HepG2 (cell line): ENCODE data around the gene ABHD2. TPM values are rescaled to one million over a fixed set of nuclear protein-coding genes. Genes with fewer than 3 reads are reported as not detected.
A peak's percentile ranks its signal among the peaks of the same experiment; 100 is the strongest.

Experiments
- ATAC-seq: fragments of 200-7000 bp; cut with Tn5 transposase; 3 replicates; pipeline ENCODE4 v1.9.1; 2020; ENCODE audit warnings: mild to moderate bottlenecking, moderate library complexity
- BruUV-seq: library from RNA; stranded (reverse); fragments of 400-500 nt; replicated peaks from 2 replicates; lab custom pipeline; 2021; lab: Mats Ljungman, UMichigan
- CTCF ChIA-PET: fragments of 300-600 bp; formaldehyde crosslinking; extraction: SDS; loops from one replicate; lab custom pipeline; 2021; ENCODE audit warnings: low total read pairs, inconsistent platforms, low intra/inter-chr PET ratio; lab: Yijun Ruan, JAX
- POLR2A ChIA-PET: fragments of 350-600 bp; sonication (Branson Sonifier 250); formaldehyde crosslinking; loops from one replicate; lab custom pipeline; 2020; ENCODE audit warnings: antibody characterized with exemption, inconsistent platforms; lab: Yijun Ruan, JAX
- DNase-seq: peaks from one replicate; pipeline ENCODE4 v3.0.0-alpha.2; 2015; ENCODE audit warnings: low spot score
- FAIRE-seq: peaks from 3 replicates; lab custom pipeline; 2011; peaks lifted over from hg19 to GRCh38; lab: Jason Lieb, UNC
- H2AFZ ChIP-seq: one replicate; pipeline ENCODE4 v1.6.1; 2011; ENCODE audit warnings: low read length, inconsistent platforms
- H3K27ac ChIP-seq: fragments of 300-600 bp; 3 replicates; pipeline ENCODE4 v1.8.0; 2011; ENCODE audit warnings: mixed run types, mild to moderate bottlenecking, mixed read lengths, low read length, inconsistent platforms; ENCODE audit not compliant: insufficient read depth; ENCODE audit errors: extremely low read length
- H3K27me3 ChIP-seq, 2 experiments: fragments of 200-600 bp in 1 of 2; 2 replicates in 1 of 2; 3 replicates in 1 of 2; pipeline versions ENCODE4 v1.6.0 to v1.8.0; 2011; ENCODE audit warnings: low read length in 2 of 2, mild to moderate bottlenecking in 2 of 2, moderate library complexity in 2 of 2, inconsistent platforms in 1 of 2; ENCODE audit not compliant: insufficient read depth in 2 of 2, control insufficient read depth in 1 of 2
- H3K36me3 ChIP-seq, 2 experiments: fragments of 200-600 bp in 1 of 2; replicated peaks in 1 of 2; 2 replicates in 1 of 2; 3 replicates in 1 of 2; pipeline versions ENCODE4 v1.5.1 to v1.8.0; 2011; ENCODE audit warnings: low read length in 2 of 2, inconsistent platforms in 1 of 2; ENCODE audit not compliant: insufficient read depth in 2 of 2, control insufficient read depth in 1 of 2
- H3K4me1 ChIP-seq: 2 replicates; pipeline ENCODE4 v1.5.1; 2012; ENCODE audit warnings: low read length, inconsistent platforms; ENCODE audit not compliant: insufficient read depth
- H3K4me2 ChIP-seq: 2 replicates; pipeline ENCODE4 v1.6.0; 2011; ENCODE audit warnings: low read depth, low read length, inconsistent platforms
- H3K4me3 ChIP-seq, 3 experiments: fragments of 200-600 bp in 1 of 3; sonication (generic), shearing (Covaris generic) in 1 of 3; replicated peaks in 1 of 3; 2 replicates each; pipeline ENCODE4 v1.5.1; 2011 to 2016; ENCODE audit warnings: low read length in 3 of 3, inconsistent platforms in 2 of 3, low read depth in 2 of 3, mild to moderate bottlenecking in 2 of 3, control low read depth in 1 of 3, mixed read lengths in 1 of 3; ENCODE audit not compliant: insufficient read depth in 1 of 3
- H3K79me2 ChIP-seq: one replicate; pipeline ENCODE4 v1.6.1; 2011; ENCODE audit warnings: low read length, inconsistent platforms; ENCODE audit not compliant: insufficient read depth
- H3K9ac ChIP-seq: 2 replicates; pipeline ENCODE4 v1.6.0; 2011; ENCODE audit warnings: mild to moderate bottlenecking, low read depth, low read length, inconsistent platforms; ENCODE audit not compliant: insufficient read depth
- H3K9me3 ChIP-seq: 2 replicates; pipeline ENCODE4 v1.5.1; 2012; ENCODE audit warnings: mild to moderate bottlenecking, low read length
- H4K20me1 ChIP-seq: 2 replicates; pipeline ENCODE4 v1.6.0; 2011; ENCODE audit warnings: inconsistent platforms, mild to moderate bottlenecking, low read length, moderate library complexity; ENCODE audit not compliant: insufficient read depth
- ARNT2 ChIP-seq: sonication (generic); formaldehyde crosslinking; IDR thresholded peaks from 2 replicates; pipeline ENCODE4 v1.8.0; 2022; ENCODE audit warnings: mild to moderate bottlenecking, low read depth, missing genetic modification reagents, moderate library complexity
- CEBPB ChIP-seq: IDR thresholded peaks from 2 replicates; pipeline ENCODE4 v1.6.1; 2011; ENCODE audit warnings: low read depth, low read length, improper control_type of control experiment, borderline replicate concordance
- CEBPG ChIP-seq: IDR thresholded peaks from 2 replicates; pipeline ENCODE4 v1.6.1; 2016
- CREB1 ChIP-seq, 2 experiments: fragments of 450-650 bp in 1 of 2; IDR thresholded peaks; 2 replicates each; pipeline ENCODE4 v1.6.1; 2016 to 2017; ENCODE audit warnings: control low read depth in 1 of 2, mild to moderate bottlenecking in 1 of 2, missing compliant biosample characterization in 1 of 2, missing genetic modification characterization in 1 of 2
- MAFK ChIP-seq, 2 experiments: IDR thresholded peaks in 1 of 2; conservative IDR thresholded peaks in 1 of 2; 2 replicates each; pipeline ENCODE4 v1.6.1; 2011; ENCODE audit warnings: improper control_type of control experiment in 2 of 2, low read length in 2 of 2
- MED1 ChIP-seq: sonication (generic); formaldehyde crosslinking; IDR thresholded peaks from 2 replicates; pipeline ENCODE4 v1.4.0; 2020; ENCODE audit warnings: missing genetic modification reagents
- SMC3 ChIP-seq: IDR thresholded peaks from 2 replicates; pipeline ENCODE4 v1.6.1; 2011; ENCODE audit warnings: low read length, improper control_type of control experiment
- WGBS: methylation state at CpG from one replicate; pipeline ENCODE4 v1.1.6; 2017; ENCODE audit warnings: low lambda C conversion rate; 5-methylcytosine and 5-hydroxymethylcytosine counted together
- in situ Hi-C: cut with HindIII; loops from 2 replicates; pipeline ENCODE4 v1.10.0; 2017; ENCODE audit warnings: low pct_unique_long_range_greater_than_20kb; ENCODE audit not compliant: extremely low pct_ligation_motif_present
- intact Hi-C: fragments of 100-400 bp; cut with micrococcal nuclease; formaldehyde crosslinking; loops from one replicate; pipeline ENCODE4 v1.10.0; 2022; ENCODE audit not compliant: unreplicated experiment
- polyA plus RNA-seq, 8 experiments: library from polyadenylated mRNA; depleted of rRNA in 3 of 8; stranded (reverse) in 7 of 8; unstranded in 1 of 8; fragments of >200 nt; fragmentation: Illumina TruSeq in 4 of 8; extraction: Trizol in 4 of 8; gene quantifications; 2 replicates each; pipeline versions ENCODE4 v1.2.1 to v1.2.3, GENCODE V29; 2011 to 2016; ENCODE audit warnings: low read depth in 4 of 8, missing spikeins in 1 of 8, mixed read lengths in 1 of 8; ENCODE audit not compliant: insufficient read depth in 1 of 8
- total RNA-seq, 5 experiments: library from RNA; depleted of rRNA; stranded (reverse); fragments of >200 nt; fragmentation: Illumina TruSeq; extraction: Trizol; gene quantifications; 2 replicates each; pipeline ENCODE4 v1.2.3, GENCODE V29; 2016; ENCODE audit warnings: low read depth in 1 of 5
- TF ChIP-seq, protein P1 (sequence below): IDR thresholded peaks from 2 replicates; pipeline ENCODE4 v1.6.1; 2016; ENCODE audit warnings: missing biosample characterization, missing genetic modification reagents, low read depth

Gene ABHD2
- total and polyA plus RNA-seq, 2 of the 13 experiments (the other 11 are each of a cell fraction or from before 2014, with no cell fraction given): 14.8 to 22.4 TPM

GRCh38 chr15:89117790-89118189 is 29.5 kb downstream of the ABHD2 start:
- Histone ChIP-seq H3K36me3 (peaks cover 3 to 32% of the 10 kb centered on the region in 2 experiments), H3K4me2 (no peak overlapping the region), H3K9me3 (no peaks in the 10 kb centered on the region), H3K27ac (no peak overlapping the region), H3K79me2 (peaks cover 5% of the 10 kb centered on the region), H4K20me1 (no peaks in the 10 kb centered on the region)
- no peak for DNase-seq
- intact Hi-C loops: no loop called here
- FAIRE-seq: no peak
- TF ChIP-seq SMC3 (peak; percentile 1; the same call in 1 of the 2 replicates), CEBPG (CRISPR knock-in tag) (peak; percentile 67; the same call in 1 of the 2 replicates), CEBPB (peak; percentile 96), CREB1 (IDR thresholded peaks at IDR 0.05) (0 out of 2 replicates have a peak, but pooled peaks have one; percentile 4), CREB1 (CRISPR knock-in tag; IDR thresholded peaks at IDR 0.05) (no peak), MED1 (CRISPR knock-in tag) (no peak)
- TF ChIP-seq, protein P1, sequence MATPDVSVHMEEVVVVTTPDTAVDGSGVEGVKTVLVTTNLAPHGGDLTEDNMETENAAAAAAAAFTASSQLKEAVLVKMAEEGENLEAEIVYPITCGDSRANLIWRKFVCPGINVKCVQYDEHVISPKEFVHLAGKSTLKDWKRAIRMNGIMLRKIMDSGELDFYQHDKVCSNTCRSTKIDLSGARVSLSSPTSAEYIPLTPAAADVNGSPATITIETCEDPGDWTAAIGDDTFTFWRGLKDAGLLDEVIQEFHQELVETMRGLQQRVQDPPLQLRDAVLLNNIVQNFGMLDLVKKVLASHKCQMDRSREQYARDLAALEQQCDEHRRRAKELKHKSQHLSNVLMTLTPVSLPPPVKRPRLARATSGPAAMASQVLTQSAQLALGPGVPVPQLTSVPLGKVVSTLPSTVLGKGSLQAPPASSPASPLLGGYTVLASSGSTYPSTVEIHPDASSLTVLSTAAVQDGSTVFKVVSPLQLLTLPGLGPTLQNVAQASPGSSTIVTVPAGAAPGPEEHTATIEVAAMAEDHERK: no peak
- TF ChIP-seq, all 625 proteins: peak for 4
- no peak overlapping the region for H3K4me3 ChIP-seq
- no peaks in the 10 kb centered on the region for H3K27me3 ChIP-seq
- ChIA-PET POLR2A (interaction anchor here (1.1 to 2.1 kb wide), 2 partner anchors 11 to 30 kb away, joined by 3 to 6 read pairs; partner anchors contain the start of gene ABHD2), CTCF (no interaction called here)
- H3K4me1 ChIP-seq: peaks cover 96% of the 10 kb centered on the region
- BruUV-seq: no TSS peak
- H2AFZ ChIP-seq: no peak overlapping the region
- no peak for ATAC-seq
- 94% methylated on average over 3 of the region's 3 CpGs for WGBS
- in situ Hi-C loops: no loop called here
- H3K9ac ChIP-seq: no peak overlapping the region

- intact Hi-C loops: no loop called here
- no peak for ATAC-seq
- 98% methylated on average over 2 of the region's 2 CpGs for WGBS
- Histone ChIP-seq H4K20me1 (no peaks in the 10 kb centered on the region), H3K4me3 (no peak overlapping the region), H3K9ac (no peak overlapping the region), H3K4me1 (peaks cover 96% of the 10 kb centered on the region), H3K4me2 (no peak overlapping the region), H3K79me2 (peaks cover 2% of the 10 kb centered on the region), H3K27ac (peak overlapping the region; percentile 90), H3K27me3 (no peaks in the 10 kb centered on the region), H3K9me3 (no peaks in the 10 kb centered on the region), H3K36me3 (peaks cover 3 to 36% of the 10 kb centered on the region in 2 experiments), H2AFZ (no peak overlapping the region)
- POLR2A ChIA-PET: interaction anchor here (2.0 to 2.3 kb wide), 3 partner anchors 10 to 30 kb away, joined by 6 to 11 read pairs (median 6); partner anchors contain the start of gene ABHD2
- CTCF ChIA-PET: no interaction called here
- FAIRE-seq: no peak
- DNase-seq: no peak
- in situ Hi-C loops: no loop called here
- BruUV-seq: no TSS peak
- TF ChIP-seq ARNT2 (CRISPR knock-in tag) (no peak), MAFK (conservative IDR thresholded peaks at IDR 0.05 in 1 of 2, IDR thresholded peaks at IDR 0.05 in 1 of 2; ENCODE audit: low read length in 2 of 2) (peak; percentile 56 to 82; a peak in 3 of 4 replicates)
These were observed 30.3 kb downstream of the ABHD2 start for GRCh38 chr15:89118481-89118989.
